Breast epithelium (tissue), 4 donors: Measurements from ENCODE around the gene SIGLEC6. TPM values are rescaled to one million over a fixed set of nuclear protein-coding genes. Genes with fewer than 3 reads are reported as not detected.

Experiments
- DNase-seq, 2 donors: peaks; one replicate each; pipeline ENCODE4 v3.0.0-alpha.2; 2019; ENCODE audit warnings: low spot score in 2 of 2
- H3K27ac ChIP-seq, 2 donors: fragments of 200-600 bp; sonication (generic) in 1 of 2; one replicate each; pipeline ENCODE4 v1.5.1; 2016 to 2019; ENCODE audit warnings: mild to moderate bottlenecking in 1 of 2
- H3K27me3 ChIP-seq, 2 donors: fragments of 200-600 bp; sonication (generic) in 1 of 2; one replicate each; pipeline versions ENCODE4 v1.5.1 to v1.6.0; 2017 to 2019; ENCODE audit warnings: control low read depth in 1 of 2, mild to moderate bottlenecking in 1 of 2
- H3K36me3 ChIP-seq: fragments of 200-600 bp; one replicate; pipeline ENCODE4 v1.5.1; 2019
- H3K4me1 ChIP-seq, 2 donors: fragments of 200-600 bp; sonication (generic); one replicate each; pipeline ENCODE4 v1.5.1; 2016 to 2019; ENCODE audit warnings: control low read depth in 1 of 2
- H3K4me3 ChIP-seq, 3 donors: fragments of 200-600 bp; sonication (generic); 1 replicate in 2 of 3; 2 replicates in 1 of 3; pipeline ENCODE4 v1.5.1; 2016 to 2019; ENCODE audit warnings: mild to moderate bottlenecking in 3 of 3, moderate library complexity in 2 of 3
- H3K9me3 ChIP-seq, 2 donors: fragments of 200-600 bp; sonication (generic) in 1 of 2; one replicate each; pipeline ENCODE4 v1.5.1; 2016 to 2019; ENCODE audit warnings: control low read depth in 1 of 2
- POLR2A ChIP-seq: fragments of 450-650 bp; IDR thresholded peaks from one replicate; pipeline ENCODE4 v1.6.1; 2016; ENCODE audit warnings: antibody characterized with exemption, mild to moderate bottlenecking, moderate library complexity
- POLR2AphosphoS5 ChIP-seq, 3 donors: sonication (generic); formaldehyde crosslinking; IDR thresholded peaks; one replicate each; pipeline ENCODE4 v1.6.1; 2017; ENCODE audit warnings: antibody characterized with exemption in 3 of 3
- intact Hi-C: fragments of 100-400 bp; cut with DNase I; formaldehyde crosslinking; loops from one replicate; pipeline ENCODE4 v1.15.1; 2023; ENCODE audit warnings: low total_unique reads
- total RNA-seq, 3 donors: library from RNA; depleted of rRNA; stranded (reverse); fragments of >200 nt; gene quantifications; one replicate each; pipeline ENCODE4 v1.1.0, GENCODE V29; 2016
- TF ChIP-seq, protein P1 (sequence below), 3 donors: fragments of 450-650 bp; IDR thresholded peaks; one replicate each; pipeline ENCODE4 v1.5.1; 2016 to 2017; ENCODE audit warnings: antibody characterized with exemption in 3 of 3, mild to moderate bottlenecking in 3 of 3, moderate library complexity in 3 of 3

SIGLEC6 gene
- total RNA-seq, 3 donors from 2014 or later, result 0.73 to 4.8 TPM; not detected in 1

DNA sequence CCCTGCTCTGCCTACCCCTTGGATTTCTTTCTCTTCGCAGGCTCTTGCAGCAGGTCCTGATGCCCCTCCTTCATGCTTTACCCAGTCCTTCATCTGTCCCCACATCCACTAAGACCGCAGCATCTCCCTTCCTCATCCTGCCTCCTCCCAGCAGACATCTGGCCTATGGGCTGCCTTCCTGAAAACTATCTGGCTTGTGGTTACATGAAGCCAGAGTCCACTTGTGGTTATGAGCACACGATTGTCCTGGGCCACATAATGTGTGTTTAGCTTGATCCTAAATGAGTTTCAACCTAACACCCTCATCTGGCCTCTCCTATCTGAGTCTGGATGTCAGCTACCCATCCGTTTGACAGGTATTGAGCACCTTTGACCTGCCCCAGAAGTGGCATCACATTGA lies 34.1 kb upstream of the SIGLEC6 start:
- no peaks in the 10 kb centered on the region for H3K36me3 ChIP-seq
- no peak overlapping the region for H3K4me3 ChIP-seq
- DNase-seq, result no peak
- no peaks in the 10 kb centered on the region for H3K4me1 ChIP-seq
- no peak overlapping the region for H3K27ac ChIP-seq
- H3K27me3 ChIP-seq, result peaks cover 0 to 36% of the 10 kb centered on the region in 2 donors
- intact Hi-C loops, result no loop called here
- H3K9me3 ChIP-seq, result no peaks in the 10 kb centered on the region
- TF ChIP-seq, protein P1, sequence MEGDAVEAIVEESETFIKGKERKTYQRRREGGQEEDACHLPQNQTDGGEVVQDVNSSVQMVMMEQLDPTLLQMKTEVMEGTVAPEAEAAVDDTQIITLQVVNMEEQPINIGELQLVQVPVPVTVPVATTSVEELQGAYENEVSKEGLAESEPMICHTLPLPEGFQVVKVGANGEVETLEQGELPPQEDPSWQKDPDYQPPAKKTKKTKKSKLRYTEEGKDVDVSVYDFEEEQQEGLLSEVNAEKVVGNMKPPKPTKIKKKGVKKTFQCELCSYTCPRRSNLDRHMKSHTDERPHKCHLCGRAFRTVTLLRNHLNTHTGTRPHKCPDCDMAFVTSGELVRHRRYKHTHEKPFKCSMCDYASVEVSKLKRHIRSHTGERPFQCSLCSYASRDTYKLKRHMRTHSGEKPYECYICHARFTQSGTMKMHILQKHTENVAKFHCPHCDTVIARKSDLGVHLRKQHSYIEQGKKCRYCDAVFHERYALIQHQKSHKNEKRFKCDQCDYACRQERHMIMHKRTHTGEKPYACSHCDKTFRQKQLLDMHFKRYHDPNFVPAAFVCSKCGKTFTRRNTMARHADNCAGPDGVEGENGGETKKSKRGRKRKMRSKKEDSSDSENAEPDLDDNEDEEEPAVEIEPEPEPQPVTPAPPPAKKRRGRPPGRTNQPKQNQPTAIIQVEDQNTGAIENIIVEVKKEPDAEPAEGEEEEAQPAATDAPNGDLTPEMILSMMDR (IDR thresholded peaks at IDR 0.05), result no peak
- TF ChIP-seq POLR2AphosphoS5 (IDR thresholded peaks at IDR 0.05), result no peak
- TF ChIP-seq POLR2A, result no peak

DNA sequence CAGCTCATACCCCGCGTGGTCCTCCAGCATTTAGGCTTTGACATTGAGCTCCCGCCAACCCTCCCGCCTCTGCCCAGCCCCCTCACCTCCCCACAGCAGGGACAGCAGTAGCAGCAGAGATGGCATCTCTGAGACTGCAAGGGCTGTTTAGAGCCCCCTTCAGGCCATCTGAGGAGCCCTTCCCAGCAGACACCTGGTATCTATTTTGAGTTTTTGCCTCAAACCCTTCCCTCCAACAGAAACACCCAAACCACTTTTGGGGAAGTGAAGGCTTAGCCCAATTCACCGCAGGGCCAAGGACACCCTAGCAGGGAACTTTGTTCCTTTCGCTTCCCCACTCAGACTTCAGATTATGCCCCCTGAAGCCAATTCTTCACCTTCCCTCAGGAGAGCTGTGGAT lies 33.3 kb upstream of the SIGLEC6 start:
- H3K9me3 ChIP-seq, result no peaks in the 10 kb centered on the region
- intact Hi-C loops, result no loop called here
- DNase-seq, result no peak
- no peak overlapping the region for H3K4me3 ChIP-seq
- H3K27ac ChIP-seq, result no peak overlapping the region
- TF ChIP-seq POLR2A, result no peak
- TF ChIP-seq, protein P1 (IDR thresholded peaks at IDR 0.05), result no peak
- no peak for TF ChIP-seq POLR2AphosphoS5 (IDR thresholded peaks at IDR 0.05)
- H3K36me3 ChIP-seq, result no peaks in the 10 kb centered on the region
- H3K27me3 ChIP-seq, result peaks cover 0 to 44% of the 10 kb centered on the region in 2 donors
- H3K4me1 ChIP-seq, result no peaks in the 10 kb centered on the region

- Histone ChIP-seq H3K36me3 (no peaks in the 10 kb centered on the region), H3K27ac (no peak overlapping the region), H3K27me3 (peaks cover 0 to 62% of the 10 kb centered on the region in 2 donors), H3K4me1 (no peaks in the 10 kb centered on the region), H3K4me3 (no peak overlapping the region), H3K9me3 (no peaks in the 10 kb centered on the region)
- DNase-seq, result no peak
- intact Hi-C loops, result no loop called here
- TF ChIP-seq POLR2AphosphoS5 (IDR thresholded peaks at IDR 0.05) (no peak), POLR2A (no peak)
- TF ChIP-seq, protein P1 (IDR thresholded peaks at IDR 0.05), result no peak
These were observed 28.9 kb upstream of the SIGLEC6 start for GRCh38 chr19:51560339-51560738.

DNA sequence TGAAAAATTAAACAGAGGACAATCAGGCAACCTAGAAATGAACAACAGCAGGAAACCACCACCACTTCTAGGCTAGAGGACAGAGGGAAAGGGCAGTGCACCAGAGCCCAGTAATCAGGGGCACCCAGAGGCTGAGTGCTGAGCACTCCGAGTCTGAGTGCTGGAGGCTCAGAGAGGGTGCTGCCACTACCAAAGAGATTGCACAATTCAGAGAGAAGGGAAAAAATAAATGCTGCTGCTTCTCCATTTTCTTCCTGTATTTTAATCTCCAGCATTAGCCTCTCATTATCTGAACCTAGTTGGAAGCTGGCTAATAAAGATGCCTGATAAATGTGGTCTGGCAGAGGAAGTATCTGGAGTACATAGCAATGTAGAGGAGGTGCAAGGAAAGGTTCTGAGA lies 27.8 kb upstream of the SIGLEC6 start:
- Histone ChIP-seq H3K27ac (no peak overlapping the region), H3K4me1 (no peaks in the 10 kb centered on the region), H3K4me3 (no peak overlapping the region), H3K36me3 (no peaks in the 10 kb centered on the region), H3K9me3 (no peaks in the 10 kb centered on the region), H3K27me3 (peaks cover 0 to 52% of the 10 kb centered on the region in 2 donors)
- intact Hi-C loops, result no loop called here
- TF ChIP-seq POLR2A (no peak), POLR2AphosphoS5 (IDR thresholded peaks at IDR 0.05) (no peak)
- TF ChIP-seq, protein P1 (IDR thresholded peaks at IDR 0.05), result no peak
- DNase-seq, result no peak

DNA sequence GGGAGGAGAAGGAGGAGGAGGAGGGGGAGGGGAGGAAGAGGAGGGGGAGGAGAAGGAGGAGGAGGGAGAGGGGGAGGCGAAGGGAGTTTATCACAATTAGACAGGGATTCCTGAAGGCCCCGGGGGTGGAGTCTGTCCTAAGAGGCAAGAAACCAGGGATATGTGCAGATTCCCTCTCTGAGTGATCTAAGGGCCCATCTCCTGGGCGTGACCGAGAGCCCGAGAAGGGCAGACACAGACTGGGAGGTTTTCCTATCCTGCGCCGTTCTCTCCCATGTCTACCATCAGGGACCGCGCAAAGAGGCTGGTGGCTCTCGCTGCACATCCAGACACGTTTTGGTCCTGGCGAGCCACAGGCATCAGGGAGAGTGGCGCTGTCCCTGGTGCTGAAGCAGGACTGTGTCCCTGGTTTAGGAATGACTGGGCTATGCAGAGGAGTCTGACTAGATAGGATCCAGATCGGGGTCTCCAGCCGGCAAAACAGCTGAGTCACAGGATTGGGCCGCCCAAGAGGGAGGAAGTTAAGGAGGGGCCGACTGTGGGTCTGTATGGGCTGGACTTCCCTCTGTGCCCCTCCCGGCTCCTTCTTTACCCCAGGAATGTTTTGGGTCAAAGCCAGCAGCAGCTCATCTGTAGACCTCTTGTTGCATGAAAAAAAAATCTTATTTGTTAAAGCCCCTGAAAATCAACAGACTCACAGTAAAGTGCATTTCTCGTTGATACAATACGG lies 21.7 kb upstream of the SIGLEC6 start:
- Histone ChIP-seq H3K27me3 (peaks cover 0 to 28% of the 10 kb centered on the region in 2 donors), H3K36me3 (no peaks in the 10 kb centered on the region), H3K27ac (no peak overlapping the region), H3K9me3 (no peaks in the 10 kb centered on the region), H3K4me3 (no peak overlapping the region), H3K4me1 (no peaks in the 10 kb centered on the region)
- intact Hi-C loops, result no loop called here
- peak in 1 of 2 donors; percentile 63 for DNase-seq
- TF ChIP-seq, protein P1 (IDR thresholded peaks at IDR 0.05), result no peak
- TF ChIP-seq POLR2A (no peak), POLR2AphosphoS5 (IDR thresholded peaks at IDR 0.05) (no peak)
